Right lobe of liver (tissue), 6 donors: Measurements from ENCODE around the gene ALDH16A1. TPM values are rescaled to one million over a fixed set of nuclear protein-coding genes. Genes with fewer than 3 reads are reported as not detected.

Experiments used
- ATAC-seq, 4 donors: fragments of 200-7000 bp; cut with Tn5 transposase; one replicate each; pipeline ENCODE4 v1.9.1; 2020; ENCODE audit warnings: mild to moderate bottlenecking in 4 of 4, moderate library complexity in 4 of 4
- DNase-seq, 3 donors: peaks; one replicate each; pipeline ENCODE4 v3.0.0-alpha.2; 2020
- H3K27ac ChIP-seq, 3 donors: fragments of 200-600 bp; one replicate each; pipeline ENCODE4 v1.8.0; 2022
- H3K27me3 ChIP-seq, 2 donors: fragments of 200-600 bp; one replicate each; pipeline ENCODE4 v1.8.0; 2022
- H3K36me3 ChIP-seq, 4 donors: fragments of 200-600 bp; sonication (generic) in 1 of 4; one replicate each; pipeline versions ENCODE4 v1.5.1 to v1.8.0; 2017 to 2022; ENCODE audit warnings: control low read depth in 1 of 4
- H3K4me1 ChIP-seq, 4 donors: fragments of 200-600 bp; sonication (generic) in 1 of 4; one replicate each; pipeline versions ENCODE4 v1.5.1 to v1.8.0; 2017 to 2022; ENCODE audit warnings: control low read depth in 1 of 4
- H3K4me3 ChIP-seq, 3 donors: fragments of 200-600 bp; one replicate each; pipeline ENCODE4 v1.8.0; 2022
- H3K9me3 ChIP-seq, 4 donors: fragments of 200-600 bp; sonication (generic) in 1 of 4; one replicate each; pipeline versions ENCODE4 v1.5.1 to v1.8.0; 2017 to 2022; ENCODE audit warnings: control low read depth in 1 of 4
- CTCF ChIP-seq, 4 donors: fragments of 200-600 bp in 3 of 4; fragments of 450-650 bp in 1 of 4; IDR thresholded peaks; one replicate each; pipeline versions ENCODE4 v1.5.1 to v1.8.0; 2016 to 2022; ENCODE audit warnings: antibody characterized with exemption in 4 of 4, mild to moderate bottlenecking in 2 of 4
- POLR2A ChIP-seq: fragments of 450-650 bp; IDR thresholded peaks from one replicate; pipeline ENCODE4 v1.6.1; 2017; ENCODE audit warnings: antibody characterized with exemption, mild to moderate bottlenecking
- WGBS: methylation state at CpG from one replicate; pipeline ENCODE4 v1.1.6; 2018; ENCODE audit warnings: low coverage, low lambda C conversion rate; ENCODE audit not compliant: insufficient coverage; ENCODE audit errors: missing lambda C conversion rate; 5-methylcytosine and 5-hydroxymethylcytosine counted together
- intact Hi-C, 2 donors: fragments of 100-400 bp; cut with DNase I; formaldehyde crosslinking; loops; one replicate each; pipeline versions ENCODE4 v1.11.2 to v1.14.1; 2022
- total RNA-seq, 6 experiments: library from RNA; depleted of rRNA in 2 of 6; stranded (reverse); fragments of >200 nt in 2 of 6; fragmentation: NEBNext Ultra II Directional in 3 of 6; extraction: Animal tissue kit (Norgen Biotek cat#: 25700) in 3 of 6; gene quantifications; one replicate each; pipeline versions ENCODE4 v1.1.0 to v1.2.4, GENCODE V29; 2016 to 2023
- donor health status: DM: no; HTN: yes; CAD: no.
- donor health status: DM: no; HTN: no; CAD: no.
- donor health status: DM: no; HTN: no; CAD: no.
- donor health status: DM: no; HTN: yes; CAD: no.
- donor health status: DM: no; HTN: yes; CAD: no.

Gene ALDH16A1
- total RNA-seq, 6 experiments from 2014 or later: 14.4 to 29.6 (median 19.8) TPM

- no peaks in the 10 kb centered on the region for H3K9me3 ChIP-seq
- no peak for DNase-seq
- H3K4me3 ChIP-seq: no peak overlapping the region
- intact Hi-C loops: no loop called here
- ATAC-seq: no peak
- H3K27me3 ChIP-seq: peaks cover 7 to 16% of the 10 kb centered on the region in 2 donors
- TF ChIP-seq POLR2A (no peak), CTCF (IDR thresholded peaks at IDR 0.05) (no peak)
- 14% methylated on average over 22 of the region's 29 CpGs for WGBS
- no peaks in the 10 kb centered on the region for H3K36me3 ChIP-seq
- no peaks in the 10 kb centered on the region for H3K4me1 ChIP-seq
- H3K27ac ChIP-seq: no peak overlapping the region
Observed at GRCh38 chr19:49428547-49429451, 24.2 kb upstream of the ALDH16A1 start.

GRCh38 chr19:49430172-49430677, 22.8 kb upstream of the ALDH16A1 start:
- ATAC-seq (no peak), DNase-seq (no peak)
- no peaks in the 10 kb centered on the region for H3K36me3 ChIP-seq
- H3K27ac ChIP-seq: no peak overlapping the region
- no peaks in the 10 kb centered on the region for H3K4me1 ChIP-seq
- H3K27me3 ChIP-seq: peaks cover 7 to 16% of the 10 kb centered on the region in 2 donors
- H3K9me3 ChIP-seq: no peaks in the 10 kb centered on the region
- intact Hi-C loops: loop anchor here in 1 of 2 donors (10.0 kb wide), 1 partner anchor 175 kb away; no protein-coding TSS in a partner anchor
- TF ChIP-seq CTCF (IDR thresholded peaks at IDR 0.05) (no peak), POLR2A (no peak)
- WGBS: 43% methylated on average over 4 of the region's 9 CpGs
- no peak overlapping the region for H3K4me3 ChIP-seq

- Histone ChIP-seq H3K36me3 (no peaks in the 10 kb centered on the region), H3K9me3 (no peaks in the 10 kb centered on the region), H3K4me1 (no peaks in the 10 kb centered on the region), H3K27ac (no peak overlapping the region), H3K4me3 (no peak overlapping the region), H3K27me3 (peaks cover 7 to 20% of the 10 kb centered on the region in 2 donors)
- 49% methylated on average over 8 of the region's 28 CpGs for WGBS
- no peak for DNase-seq
- ATAC-seq: no peak
- intact Hi-C loops: loop anchor here in 1 of 2 donors (10.0 kb wide), 1 partner anchor 176 kb away; no protein-coding TSS in a partner anchor
- TF ChIP-seq CTCF (IDR thresholded peaks at IDR 0.05): peak in 1 of 4 donors; percentile 6
- no peak for TF ChIP-seq POLR2A
Observed at GRCh38 chr19:49430678-49431329, 22.2 kb upstream of the ALDH16A1 start.

- no peak for DNase-seq
- no peaks in the 10 kb centered on the region for H3K36me3 ChIP-seq
- H3K27ac ChIP-seq: no peak overlapping the region
- H3K4me1 ChIP-seq: no peaks in the 10 kb centered on the region
- no peak overlapping the region for H3K4me3 ChIP-seq
- 34% methylated on average over 14 of the region's 29 CpGs for WGBS
- peaks cover 7 to 20% of the 10 kb centered on the region in 2 donors for H3K27me3 ChIP-seq
- TF ChIP-seq CTCF (IDR thresholded peaks at IDR 0.05) (no peak), POLR2A (no peak)
- H3K9me3 ChIP-seq: no peaks in the 10 kb centered on the region
- no peak for ATAC-seq
- intact Hi-C loops: loop anchor here in 1 of 2 donors (10.0 kb wide), 1 partner anchor 177 kb away; no protein-coding TSS in a partner anchor
Observed at GRCh38 chr19:49431330-49431749, 21.7 kb upstream of the ALDH16A1 start.
